Measurements from ENCODE around the gene ZBTB2.

Gene ZBTB2

GRCh38 chr6:151434369-151434768, 43.0 kb upstream of the ZBTB2 start:
- in situ Hi-C loops (cut with MboI; ENCODE audit: low sequenced_read_pairs, unreplicated experiment): no loop called here
- DNase-seq (ENCODE audit: low spot score): no peak
- no peak for TF ChIP-seq CTCF (IDR thresholded peaks at IDR 0.05; ENCODE audit: borderline replicate concordance, control extremely low read depth, extremely low read depth, insufficient read depth, missing control alignments)

GRCh38 chr6:151432651-151433050, 41.3 kb upstream of the ZBTB2 start:
- no peak for TF ChIP-seq CTCF (IDR thresholded peaks at IDR 0.05; ENCODE audit: borderline replicate concordance, control extremely low read depth, extremely low read depth, insufficient read depth, missing control alignments)
- no peak for DNase-seq (ENCODE audit: low spot score)
- in situ Hi-C loops (cut with MboI; ENCODE audit: low sequenced_read_pairs, unreplicated experiment): no loop called here

- in situ Hi-C loops (cut with MboI; ENCODE audit: low sequenced_read_pairs, unreplicated experiment): no loop called here
- TF ChIP-seq CTCF (IDR thresholded peaks at IDR 0.05; ENCODE audit: borderline replicate concordance, control extremely low read depth, extremely low read depth, insufficient read depth, missing control alignments): no peak
- DNase-seq (ENCODE audit: low spot score): no peak
Observed at GRCh38 chr6:151431337-151431736, 40.0 kb upstream of the ZBTB2 start.

GRCh38 chr6:151430886-151431285, 39.5 kb upstream of the ZBTB2 start:
- TF ChIP-seq CTCF (IDR thresholded peaks at IDR 0.05; ENCODE audit: borderline replicate concordance, control extremely low read depth, extremely low read depth, insufficient read depth, missing control alignments): no peak
- DNase-seq (ENCODE audit: low spot score): no peak

GRCh38 chr6:151428093-151428735, 36.9 kb upstream of the ZBTB2 start:
- DNase-seq (ENCODE audit: low spot score): no peak
- TF ChIP-seq CTCF (IDR thresholded peaks at IDR 0.05; ENCODE audit: borderline replicate concordance, control extremely low read depth, extremely low read depth, insufficient read depth, missing control alignments): no peak
- in situ Hi-C loops (cut with MboI; ENCODE audit: low sequenced_read_pairs, unreplicated experiment): no loop called here

More at GRCh38 chr6:151430886-151431285, 39.5 kb upstream of the ZBTB2 start:
- in situ Hi-C loops (cut with MboI; ENCODE audit: low sequenced_read_pairs, unreplicated experiment): no loop called here

GRCh38 chr6:151425561-151425960, 34.2 kb upstream of the ZBTB2 start:
- TF ChIP-seq CTCF (IDR thresholded peaks at IDR 0.05; ENCODE audit: borderline replicate concordance, control extremely low read depth, extremely low read depth, insufficient read depth, missing control alignments): no peak
- no peak for DNase-seq (ENCODE audit: low spot score)
- in situ Hi-C loops (cut with MboI; ENCODE audit: low sequenced_read_pairs, unreplicated experiment): no loop called here
